ENCODE data around the gene MLX.
"Not testable (repeated sequence)": the region's sequence is repeated elsewhere in the genome, so short reads cannot be mapped to it uniquely, and the experiment has no call there.

Gene MLX

DNA sequence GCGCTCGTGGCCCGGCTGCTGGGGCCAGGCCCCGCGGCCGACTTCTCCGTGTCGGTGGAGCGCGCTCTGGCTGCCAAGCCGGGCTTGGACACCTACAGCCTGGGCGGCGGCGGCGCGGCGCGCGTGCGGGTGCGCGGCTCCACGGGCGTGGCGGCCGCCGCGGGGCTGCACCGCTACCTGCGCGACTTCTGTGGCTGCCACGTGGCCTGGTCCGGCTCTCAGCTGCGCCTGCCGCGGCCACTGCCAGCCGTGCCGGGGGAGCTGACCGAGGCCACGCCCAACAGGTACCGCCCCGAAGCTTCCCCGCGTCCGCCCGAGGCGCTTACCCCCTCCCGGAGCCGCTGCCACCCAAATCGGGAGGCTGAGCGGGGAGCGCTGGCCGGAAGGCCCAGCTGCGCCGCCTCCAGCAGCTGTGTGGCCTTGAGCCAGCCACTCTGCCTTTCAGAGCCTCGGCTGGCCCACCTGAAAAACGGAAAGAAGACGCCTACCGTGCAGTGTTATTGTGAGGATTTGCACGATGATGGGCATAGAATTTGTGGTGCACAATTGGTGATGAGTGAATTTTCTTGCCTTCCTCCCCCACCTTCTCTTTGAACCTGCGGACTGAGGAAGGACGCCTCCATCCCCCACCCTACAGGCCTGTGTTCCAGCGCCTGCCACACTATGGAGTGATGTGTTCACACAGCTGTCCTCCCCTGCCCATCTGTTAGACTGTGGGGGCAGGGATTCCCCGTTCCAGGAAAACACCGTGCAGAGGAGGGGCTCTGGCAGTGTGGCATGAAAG, 30.3 kb upstream of the MLX start:
- peak; percentile 55 for DNase-seq

DNA sequence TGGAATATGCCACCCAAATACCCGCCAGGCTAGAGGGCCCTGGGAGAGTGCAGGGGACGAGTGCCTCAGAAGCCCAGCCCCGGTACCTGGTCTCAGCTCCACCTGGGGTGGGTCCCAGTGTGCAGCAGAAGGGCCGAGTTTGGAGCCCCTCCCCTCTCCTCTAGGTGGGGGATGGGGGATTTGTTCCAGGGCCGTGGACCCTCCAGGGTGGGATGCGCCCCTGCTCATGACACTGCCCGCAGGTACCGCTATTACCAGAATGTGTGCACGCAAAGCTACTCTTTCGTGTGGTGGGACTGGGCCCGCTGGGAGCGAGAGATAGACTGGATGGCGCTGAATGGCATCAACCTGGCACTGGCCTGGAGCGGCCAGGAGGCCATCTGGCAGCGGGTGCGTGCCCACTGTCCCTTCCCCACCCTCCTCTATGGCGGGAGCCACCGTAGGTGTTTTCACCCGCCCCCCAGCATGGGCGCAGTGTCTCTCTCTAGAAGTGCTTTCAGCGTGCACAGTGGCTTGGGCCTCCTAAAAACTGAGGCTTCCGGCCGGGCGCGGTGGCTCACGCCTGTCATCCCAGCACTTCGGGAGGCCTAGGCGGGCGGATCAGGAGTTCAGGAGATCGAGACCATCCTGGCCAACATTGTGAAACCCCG, 29.6 kb upstream of the MLX start:
- DNase-seq, result no peak

DNA sequence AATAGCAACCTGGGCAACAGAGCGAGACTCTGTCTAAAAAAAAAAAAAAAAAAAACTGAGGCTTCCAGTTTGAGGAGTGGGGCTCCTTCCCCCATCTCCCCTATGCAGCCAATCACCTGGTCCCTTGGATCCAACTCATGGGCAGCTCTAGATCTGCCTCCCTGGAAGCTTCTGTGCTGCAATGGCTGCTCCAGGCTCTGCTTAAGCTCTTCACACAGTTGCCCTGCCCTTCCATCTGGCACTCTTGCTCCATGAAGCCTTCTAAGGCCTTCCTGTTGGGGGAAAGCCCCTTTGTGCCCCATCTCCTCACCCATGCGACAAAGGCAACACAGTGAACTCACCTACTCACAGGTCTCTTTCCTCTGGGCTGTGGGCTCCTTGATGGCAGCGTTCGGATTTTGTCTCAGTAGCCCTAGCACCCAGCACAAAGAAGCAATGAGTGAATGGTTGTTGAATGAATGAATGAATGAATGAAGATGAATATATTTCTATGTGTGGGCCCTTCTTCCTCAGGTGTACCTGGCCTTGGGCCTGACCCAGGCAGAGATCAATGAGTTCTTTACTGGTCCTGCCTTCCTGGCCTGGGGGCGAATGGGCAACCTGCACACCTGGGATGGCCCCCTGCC, 29.0 kb upstream of the MLX start:
- no peak for DNase-seq

DNA sequence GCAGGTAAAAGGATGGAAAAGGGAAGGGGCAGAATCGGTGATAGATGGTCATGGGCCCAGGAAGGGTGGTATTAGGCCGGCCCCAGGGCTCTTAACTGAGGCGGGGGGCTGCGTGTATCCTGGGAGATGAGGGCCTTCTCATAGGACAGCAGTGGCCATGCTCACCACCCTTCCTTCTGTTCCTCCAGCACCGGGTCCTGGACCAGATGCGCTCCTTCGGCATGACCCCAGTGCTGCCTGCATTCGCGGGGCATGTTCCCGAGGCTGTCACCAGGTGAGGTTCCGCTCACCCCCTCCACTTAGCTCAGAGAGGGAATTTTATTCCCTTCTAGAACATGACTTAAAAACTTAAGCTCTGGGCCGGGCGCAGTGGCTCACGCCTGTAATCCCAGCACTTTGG, 28.4 kb upstream of the MLX start:
- no peak for DNase-seq

DNA sequence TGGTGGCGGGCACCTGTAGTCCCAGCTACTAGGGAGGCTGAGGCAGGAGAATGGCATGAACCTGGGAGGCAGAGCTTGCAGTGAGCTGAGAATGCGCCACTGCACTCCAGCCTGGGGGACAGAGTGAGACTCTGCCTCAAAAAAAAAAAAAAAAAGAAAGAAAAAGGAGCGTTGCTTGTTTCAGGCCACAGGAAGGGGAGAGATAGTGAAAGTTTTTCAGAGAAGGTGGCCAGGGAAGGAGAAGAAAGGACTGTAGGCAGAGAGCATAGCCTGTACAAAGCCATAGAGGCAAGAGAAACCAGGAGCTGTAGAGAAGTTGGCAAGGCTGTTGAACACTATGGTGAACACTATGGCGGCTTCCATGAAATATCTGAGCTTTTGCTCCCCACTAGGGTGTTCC, 26.3 kb upstream of the MLX start:
- not testable (repeated sequence) for DNase-seq

DNA sequence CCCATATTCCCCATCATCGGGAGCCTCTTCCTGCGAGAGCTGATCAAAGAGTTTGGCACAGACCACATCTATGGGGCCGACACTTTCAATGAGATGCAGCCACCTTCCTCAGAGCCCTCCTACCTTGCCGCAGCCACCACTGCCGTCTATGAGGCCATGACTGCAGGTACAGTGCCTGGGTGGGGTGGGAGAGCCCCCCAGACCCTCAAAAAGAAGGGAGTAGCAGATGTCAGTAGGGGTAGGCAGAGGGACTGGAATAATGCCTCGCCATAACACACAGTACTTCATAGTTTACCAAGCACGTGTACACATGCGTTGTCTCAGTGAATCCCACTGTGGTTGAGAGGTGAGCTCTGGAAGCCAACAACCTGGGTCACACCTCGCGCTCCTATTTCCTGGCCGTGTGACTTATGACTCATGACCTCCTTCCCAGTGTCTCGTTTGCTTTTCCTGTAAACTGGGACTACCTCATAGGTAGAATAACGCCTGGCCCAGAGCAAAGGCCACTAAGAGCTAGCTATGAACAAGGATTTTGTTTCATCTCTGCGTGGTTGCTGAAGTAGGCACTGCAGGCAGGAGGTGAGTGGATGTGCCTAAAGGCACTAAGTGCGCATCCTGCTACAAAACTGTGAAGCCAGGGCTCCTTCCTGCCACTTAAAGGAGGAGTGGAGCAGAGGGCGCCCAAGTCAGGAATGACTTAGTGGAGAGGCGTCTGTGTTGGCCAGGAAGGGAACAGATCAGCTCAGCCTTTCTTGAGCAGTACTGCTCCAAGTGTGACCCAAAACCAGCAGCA, 25.7 kb upstream of the MLX start:
- no peak for DNase-seq

DNA sequence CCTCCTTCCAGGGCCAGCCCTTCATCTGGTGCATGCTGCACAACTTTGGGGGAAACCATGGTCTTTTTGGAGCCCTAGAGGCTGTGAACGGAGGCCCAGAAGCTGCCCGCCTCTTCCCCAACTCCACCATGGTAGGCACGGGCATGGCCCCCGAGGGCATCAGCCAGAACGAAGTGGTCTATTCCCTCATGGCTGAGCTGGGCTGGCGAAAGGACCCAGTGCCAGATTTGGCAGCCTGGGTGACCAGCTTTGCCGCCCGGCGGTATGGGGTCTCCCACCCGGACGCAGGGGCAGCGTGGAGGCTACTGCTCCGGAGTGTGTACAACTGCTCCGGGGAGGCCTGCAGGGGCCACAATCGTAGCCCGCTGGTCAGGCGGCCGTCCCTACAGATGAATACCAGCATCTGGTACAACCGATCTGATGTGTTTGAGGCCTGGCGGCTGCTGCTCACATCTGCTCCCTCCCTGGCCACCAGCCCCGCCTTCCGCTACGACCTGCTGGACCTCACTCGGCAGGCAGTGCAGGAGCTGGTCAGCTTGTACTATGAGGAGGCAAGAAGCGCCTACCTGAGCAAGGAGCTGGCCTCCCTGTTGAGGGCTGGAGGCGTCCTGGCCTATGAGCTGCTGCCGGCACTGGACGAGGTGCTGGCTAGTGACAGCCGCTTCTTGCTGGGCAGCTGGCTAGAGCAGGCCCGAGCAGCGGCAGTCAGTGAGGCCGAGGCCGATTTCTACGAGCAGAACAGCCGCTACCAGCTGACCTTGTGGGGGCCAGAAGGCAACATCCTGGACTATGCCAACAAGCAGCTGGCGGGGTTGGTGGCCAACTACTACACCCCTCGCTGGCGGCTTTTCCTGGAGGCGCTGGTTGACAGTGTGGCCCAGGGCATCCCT, 23.5 kb upstream of the MLX start:
- DNase-seq, result no peak

DNA sequence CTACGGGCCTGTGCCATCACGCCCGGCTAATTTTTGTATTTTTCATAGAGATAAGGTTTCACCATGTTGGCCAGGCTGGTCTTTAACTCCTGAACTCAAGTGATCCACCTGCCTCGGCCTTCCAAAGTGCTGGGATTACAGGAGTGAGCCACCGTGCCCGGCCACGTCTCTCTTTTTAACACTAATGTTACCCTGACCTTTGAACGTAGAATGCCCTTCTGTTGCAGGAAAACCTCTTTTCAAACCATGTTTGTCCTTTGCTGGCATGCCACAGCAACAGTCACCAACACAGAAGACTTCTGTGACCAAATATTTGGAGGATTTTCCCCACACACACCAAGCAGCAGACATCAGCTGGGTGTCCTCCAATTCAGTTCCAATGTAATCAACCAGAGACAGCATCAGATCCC, 22.0 kb upstream of the MLX start:
- no peak for DNase-seq

DNA sequence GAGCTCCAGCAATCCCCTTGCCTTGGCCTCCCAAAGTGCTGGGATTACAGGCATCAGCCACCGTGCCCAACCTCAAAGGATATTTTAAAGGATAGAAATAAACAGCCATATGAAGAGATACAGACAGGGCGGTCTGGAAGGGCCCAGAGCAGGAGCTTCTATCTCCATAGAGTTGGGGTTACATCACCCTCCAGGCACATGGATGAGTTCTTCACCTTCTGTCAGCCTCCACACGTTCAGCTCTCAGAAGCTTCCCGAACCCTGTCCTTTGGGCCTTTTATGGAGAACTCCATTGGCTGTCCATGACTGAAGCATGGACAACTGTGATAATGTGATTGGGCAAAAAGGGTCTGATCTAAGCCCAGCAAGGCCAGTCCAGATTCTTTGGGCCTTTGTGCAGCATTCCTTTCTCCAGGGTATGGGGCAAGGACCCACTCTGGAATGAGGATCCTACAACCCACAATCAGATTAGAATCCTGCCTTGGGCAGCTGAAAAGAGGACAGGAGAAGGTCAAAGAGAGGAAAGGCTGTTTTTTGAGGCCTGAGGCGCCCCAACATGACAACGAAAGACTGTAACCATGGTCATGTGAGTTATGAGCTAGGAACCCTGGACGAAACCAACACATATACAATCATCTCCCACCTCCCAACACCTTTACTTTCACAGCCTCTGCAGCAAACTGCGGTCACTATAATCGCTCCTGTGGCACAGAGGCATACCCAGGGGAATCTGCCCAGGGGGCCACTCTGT, 21.0 kb upstream of the MLX start:
- DNase-seq, result not testable (repeated sequence)

DNA sequence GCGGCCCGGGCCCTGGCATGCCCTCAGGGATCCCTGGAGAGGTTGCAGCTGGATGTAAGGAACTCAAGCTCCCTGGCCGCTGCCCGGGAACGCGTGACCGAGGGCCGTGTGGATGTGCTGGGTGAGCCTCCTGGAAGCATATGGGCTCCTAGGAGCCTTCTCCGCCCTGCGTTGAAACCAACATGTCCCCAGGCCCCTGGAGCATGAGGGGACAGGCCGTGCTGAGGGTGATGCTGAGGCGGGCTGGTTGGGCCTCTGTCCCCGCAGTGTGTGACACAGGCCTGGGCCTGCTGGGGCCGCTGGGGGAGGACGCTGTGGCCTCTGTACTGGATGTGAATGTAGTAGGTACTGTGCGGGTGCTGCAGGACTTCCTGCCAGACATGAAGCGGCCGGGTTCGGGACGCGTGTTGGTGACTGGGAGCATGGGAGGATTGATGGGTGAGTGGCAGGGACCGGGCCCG, 19.9 kb upstream of the MLX start:
- no peak for DNase-seq

DNA sequence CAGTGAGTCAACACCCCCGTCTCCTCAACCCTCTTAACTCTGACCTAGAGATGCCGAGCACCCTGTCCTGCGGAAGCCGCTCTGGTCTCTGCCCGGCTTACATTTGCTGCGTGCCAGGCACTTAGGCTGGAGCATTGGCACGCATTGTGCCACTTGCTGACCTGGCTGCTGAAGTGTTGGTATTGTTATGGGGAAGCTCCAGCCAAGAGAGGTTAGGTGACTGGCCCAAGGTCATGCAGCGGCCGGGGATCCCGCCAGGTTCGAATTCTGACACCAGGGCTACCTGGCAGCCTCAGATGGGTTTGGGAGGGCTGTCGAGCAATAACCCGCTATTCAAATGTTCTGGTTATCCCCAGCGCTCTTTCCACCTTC, 19.2 kb upstream of the MLX start:
- no peak for DNase-seq

DNA sequence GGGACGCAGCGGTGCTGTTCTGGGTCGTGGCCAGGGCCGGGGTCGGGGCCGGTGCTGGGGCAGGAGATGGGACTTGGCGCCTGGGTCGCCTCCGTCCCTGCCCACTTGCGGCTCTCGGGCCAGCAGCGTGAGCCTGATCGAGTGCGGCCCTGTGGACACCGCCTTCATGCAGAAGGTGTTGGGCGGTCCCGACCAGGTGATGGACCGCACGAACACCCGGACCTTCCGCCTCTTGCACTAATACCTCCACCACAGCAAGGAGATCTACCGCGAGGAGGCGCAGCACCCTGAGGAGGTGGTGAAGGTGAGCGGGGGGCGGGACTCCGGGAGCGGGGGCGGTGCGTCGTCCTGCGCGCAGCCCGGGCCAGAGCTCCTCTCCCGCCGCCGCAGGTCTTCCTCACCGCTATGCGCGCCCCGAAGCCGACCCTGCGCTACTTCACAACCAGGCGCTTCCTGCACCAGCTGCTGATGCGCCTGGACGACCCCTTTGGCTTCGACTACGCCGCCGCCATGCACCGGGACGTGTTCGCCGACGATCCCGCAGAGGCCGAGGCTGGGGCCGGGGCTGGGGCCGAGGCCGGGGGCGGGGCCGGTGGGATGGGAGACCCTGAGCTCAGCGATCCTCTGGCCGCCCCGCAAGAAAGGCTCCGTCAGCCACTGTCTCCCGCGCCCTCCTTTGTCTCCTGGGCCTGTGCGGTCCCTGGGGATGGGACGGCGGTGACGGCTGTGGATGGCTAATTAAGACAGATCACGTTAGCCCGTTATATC, 18.6 kb upstream of the MLX start:
- no peak for DNase-seq

DNA sequence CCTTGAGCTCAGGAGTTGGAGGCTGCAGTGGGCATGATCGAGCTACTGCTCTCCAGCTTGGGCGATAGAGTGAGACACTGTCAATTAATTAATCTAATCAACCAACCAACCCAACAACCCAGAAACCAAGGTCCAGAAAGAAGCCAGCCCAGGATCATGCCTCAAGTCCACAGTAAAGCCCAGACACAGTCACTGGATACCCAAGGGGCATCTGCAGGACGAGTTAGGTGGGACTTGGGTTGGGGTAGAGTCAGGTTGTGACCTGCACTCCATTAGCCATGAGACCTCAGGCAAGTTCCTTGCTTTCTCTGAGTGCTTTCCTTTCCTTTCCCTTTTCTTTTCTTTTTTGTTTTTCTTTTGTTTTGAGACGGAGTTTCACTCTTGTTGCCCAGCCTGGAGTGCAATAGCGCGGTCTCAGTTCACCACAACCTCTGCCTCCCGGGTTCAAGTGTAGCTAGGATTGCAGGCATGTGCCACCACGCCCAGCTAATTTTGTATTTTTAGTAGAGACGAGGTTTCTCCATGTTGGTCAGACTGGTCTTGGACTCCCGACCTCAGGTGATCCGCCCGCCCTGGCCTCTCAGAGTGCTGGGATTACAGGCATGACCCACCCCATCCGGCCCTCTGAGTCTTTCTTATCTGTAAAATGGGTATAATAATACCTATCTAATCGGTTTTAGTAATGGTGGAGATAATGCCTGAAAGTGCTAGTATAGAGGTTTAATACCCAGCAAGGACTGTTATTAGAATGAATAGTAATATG, 17.7 kb upstream of the MLX start:
- DNase-seq, result no peak

DNA sequence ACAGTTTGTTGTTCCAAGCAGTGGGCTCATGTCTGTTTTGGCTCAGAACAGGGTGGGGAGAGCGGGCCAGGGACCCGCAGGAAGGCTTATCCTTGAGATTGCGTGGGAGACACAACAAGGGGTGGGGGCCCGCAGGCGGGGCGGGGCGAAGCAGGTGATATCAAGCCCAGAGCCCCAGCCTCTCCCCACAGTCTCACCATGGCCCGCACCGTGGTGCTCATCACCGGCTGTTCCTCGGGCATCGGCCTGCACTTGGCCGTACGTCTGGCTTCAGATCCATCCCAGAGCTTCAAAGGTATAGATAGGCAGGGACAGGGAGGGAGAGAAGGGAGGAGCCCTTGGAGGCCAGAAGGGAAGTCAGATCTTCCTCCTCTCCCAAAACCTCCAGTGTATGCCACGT, 14.2 kb upstream of the MLX start, which contains the start of gene HSD17B1:
Gene HSD17B1, plus strand, starts transcription at position 188 of the 400 bp plus-strand sequence. Its CDS starts 11 bp downstream, at position 199.
- not testable (repeated sequence) for DNase-seq

DNA sequence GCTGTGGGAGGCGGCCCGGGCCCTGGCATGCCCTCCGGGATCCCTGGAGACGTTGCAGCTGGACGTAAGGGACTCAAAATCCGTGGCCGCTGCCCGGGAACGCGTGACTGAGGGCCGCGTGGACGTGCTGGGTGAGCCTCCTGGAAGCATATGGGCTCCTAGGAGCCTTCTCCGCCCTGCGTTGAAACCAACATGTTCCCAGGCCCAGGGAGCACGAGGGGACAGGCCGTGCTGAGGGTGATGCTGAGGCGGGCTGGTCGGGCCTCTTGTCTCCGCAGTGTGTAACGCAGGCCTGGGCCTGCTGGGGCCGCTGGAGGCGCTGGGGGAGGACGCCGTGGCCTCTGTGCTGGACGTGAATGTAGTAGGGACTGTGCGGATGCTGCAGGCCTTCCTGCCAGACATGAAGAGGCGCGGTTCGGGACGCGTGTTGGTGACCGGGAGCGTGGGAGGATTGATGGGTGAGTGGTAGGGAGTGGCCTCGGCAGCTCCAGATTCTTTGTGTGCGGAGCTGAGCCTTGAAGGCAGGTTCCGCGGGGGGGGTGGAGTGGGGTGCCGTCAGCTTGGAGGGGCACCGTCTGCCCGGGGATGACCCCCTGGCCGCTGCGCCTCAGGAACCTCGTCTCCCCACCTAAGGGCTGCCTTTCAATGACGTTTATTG, 13.6 kb upstream of the MLX start:
- no peak for DNase-seq

DNA sequence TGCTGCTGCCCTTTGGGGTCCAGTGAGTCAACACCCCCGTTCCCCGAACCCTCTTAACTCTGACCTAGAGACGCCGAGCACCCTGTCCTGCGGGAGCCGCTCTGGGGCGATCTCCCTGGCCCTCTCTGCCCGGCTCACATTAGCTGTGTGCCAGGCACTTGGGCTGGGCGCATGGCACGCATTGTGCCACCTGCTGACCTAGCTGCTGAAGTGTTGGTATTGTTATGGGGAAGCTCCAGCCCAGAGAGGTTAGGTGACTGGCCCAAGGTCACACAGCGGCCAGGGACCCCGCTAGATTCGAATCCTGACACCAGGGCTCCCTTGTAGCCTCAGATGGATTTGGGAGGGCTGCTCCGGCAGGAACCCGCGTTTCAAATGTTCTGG, 13.0 kb upstream of the MLX start:
- DNase-seq, result no peak

DNA sequence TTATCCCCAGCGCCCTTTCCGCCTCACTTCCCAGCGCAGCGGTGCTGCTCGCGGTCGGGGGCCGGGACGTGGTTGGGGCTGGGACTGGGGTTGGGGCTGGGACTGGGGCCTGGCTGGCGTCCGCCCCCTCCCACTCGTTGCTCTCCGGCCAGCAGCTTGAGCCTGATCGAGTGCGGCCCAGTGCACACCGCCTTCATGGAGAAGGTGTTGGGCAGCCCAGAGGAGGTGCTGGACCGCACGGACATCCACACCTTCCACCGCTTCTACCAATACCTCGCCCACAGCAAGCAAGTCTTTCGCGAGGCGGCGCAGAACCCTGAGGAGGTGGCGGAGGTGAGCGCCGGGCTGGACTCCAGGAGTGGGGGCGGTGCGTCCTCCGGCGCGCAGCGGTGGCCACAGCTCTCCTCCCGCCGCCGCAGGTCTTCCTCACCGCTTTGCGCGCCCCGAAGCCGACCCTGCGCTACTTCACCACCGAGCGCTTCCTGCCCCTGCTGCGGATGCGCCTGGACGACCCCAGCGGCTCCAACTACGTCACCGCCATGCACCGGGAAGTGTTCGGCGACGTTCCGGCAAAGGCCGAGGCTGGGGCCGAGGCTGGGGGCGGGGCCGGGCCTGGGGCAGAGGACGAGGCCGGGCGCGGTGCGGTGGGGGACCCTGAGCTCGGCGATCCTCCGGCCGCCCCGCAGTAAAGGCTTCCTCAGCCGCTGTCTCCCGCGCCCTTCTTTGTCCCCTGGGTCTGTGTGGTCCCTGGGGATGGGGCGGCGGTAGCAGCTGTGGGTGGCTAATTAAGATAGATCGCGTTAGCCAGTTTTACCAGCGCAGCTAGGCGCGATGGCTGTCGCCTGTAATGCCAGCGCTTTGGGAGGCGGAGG, 12.4 kb upstream of the MLX start:
- peak; percentile 80 for DNase-seq

DNA sequence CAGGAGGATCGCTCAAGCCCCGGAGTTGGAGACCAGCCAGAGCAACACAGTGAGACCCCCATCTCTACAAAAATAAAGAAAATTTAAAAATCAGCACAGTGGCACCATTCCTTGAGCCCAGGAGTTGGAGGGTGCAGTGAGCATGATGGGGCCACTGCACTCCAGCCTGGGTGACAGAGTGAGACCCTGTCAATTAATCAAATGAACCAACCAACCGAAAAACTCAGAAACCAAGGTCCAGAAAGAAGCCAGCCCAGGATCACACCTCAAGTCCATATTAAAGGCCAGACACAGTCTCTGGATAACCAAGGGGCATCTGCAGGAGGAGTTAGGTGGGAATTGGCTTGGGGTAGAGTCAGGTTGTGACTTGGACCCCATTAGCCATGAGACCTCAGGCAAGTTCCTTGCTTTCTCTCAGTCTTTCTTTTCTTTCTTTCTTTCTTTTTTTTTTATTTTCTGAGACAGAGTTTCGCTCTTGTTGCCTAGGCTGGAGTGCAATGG, 11.7 kb upstream of the MLX start:
- no peak for DNase-seq
